ENCODE measurements around the gene UBE2V1.
"Not testable (repeated sequence)": the region's sequence is repeated elsewhere in the genome, so short reads cannot be mapped to it uniquely, and the experiment has no call there.

The UBE2V1 gene

DNA sequence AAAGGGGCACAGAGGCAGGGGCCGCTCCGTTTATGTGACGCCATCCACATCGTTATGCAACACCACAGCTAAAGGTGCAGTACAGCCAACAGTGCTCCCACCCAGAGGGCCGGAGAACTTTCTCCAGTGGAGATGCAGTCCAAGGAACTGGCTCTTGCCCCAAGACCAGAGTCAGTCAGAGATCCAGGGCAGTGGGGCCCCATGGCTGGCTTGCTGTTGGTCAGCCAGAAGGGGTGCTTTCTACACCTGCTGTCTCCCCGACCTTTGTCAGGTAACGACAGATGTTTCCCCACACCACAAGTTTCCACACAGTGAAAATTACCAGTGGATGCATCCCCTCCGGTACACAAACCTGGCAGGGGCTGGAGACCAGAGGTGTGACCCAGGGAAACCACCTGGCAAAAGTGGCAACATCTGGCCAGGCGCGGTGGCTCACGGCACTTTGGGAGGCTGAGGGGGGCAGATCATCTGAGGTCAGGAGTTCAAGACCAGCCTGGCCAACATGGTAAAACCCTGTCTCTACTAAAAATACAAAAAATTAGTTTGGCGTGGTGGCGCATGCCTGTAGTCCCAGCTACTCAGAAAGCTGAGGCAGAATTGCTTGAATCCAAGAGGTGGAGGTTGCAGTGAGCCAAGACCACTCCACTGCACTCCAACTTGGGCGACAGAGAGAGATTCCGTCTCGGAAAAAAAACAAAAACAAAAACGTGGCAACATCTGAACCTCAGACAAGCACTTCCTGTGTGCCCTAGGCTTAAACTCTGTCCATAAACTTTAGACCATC lies 34.9 kb downstream of the UBE2V1 start:
- Mint-ChIP-seq H3K4me3 (no peak overlapping the region), H3K9me3 (no peaks in the 10 kb centered on the region), H3K4me1 (ENCODE audit: low read depth) (no peaks in the 10 kb centered on the region), H3K36me3 (ENCODE audit: low read depth) (peaks cover 10% of the 10 kb centered on the region), H3K27ac (no peak overlapping the region), H3K27me3 (no peaks in the 10 kb centered on the region)

DNA sequence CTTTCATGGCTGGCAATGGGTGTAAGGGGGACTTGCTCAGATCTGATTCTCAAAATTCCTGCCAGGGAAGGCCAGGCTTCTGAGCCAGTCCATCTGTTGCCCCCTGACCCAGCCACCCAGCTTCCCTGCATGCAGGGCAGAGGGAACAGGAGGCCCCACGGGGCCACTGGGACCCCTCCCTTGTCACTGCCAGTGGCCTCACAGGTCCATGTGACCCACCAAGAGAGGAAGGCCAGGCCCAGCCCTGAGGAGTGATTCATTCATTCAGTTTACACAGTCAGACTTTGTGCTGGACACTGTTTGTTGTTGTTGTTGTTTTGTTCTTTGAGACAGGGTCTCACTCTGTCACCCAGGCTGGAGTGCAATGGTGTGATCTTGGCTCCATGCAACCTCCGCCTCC lies 39.5 kb downstream of the UBE2V1 start:
- H3K36me3 Mint-ChIP-seq (ENCODE audit: low read depth), result no peaks in the 10 kb centered on the region
- no peak overlapping the region for H3K4me3 Mint-ChIP-seq
- H3K27me3 Mint-ChIP-seq, result peaks cover 5% of the 10 kb centered on the region
- H3K27ac Mint-ChIP-seq, result no peak overlapping the region
- peaks cover 6% of the 10 kb centered on the region for H3K4me1 Mint-ChIP-seq (ENCODE audit: low read depth)
- H3K9me3 Mint-ChIP-seq, result no peaks in the 10 kb centered on the region

DNA sequence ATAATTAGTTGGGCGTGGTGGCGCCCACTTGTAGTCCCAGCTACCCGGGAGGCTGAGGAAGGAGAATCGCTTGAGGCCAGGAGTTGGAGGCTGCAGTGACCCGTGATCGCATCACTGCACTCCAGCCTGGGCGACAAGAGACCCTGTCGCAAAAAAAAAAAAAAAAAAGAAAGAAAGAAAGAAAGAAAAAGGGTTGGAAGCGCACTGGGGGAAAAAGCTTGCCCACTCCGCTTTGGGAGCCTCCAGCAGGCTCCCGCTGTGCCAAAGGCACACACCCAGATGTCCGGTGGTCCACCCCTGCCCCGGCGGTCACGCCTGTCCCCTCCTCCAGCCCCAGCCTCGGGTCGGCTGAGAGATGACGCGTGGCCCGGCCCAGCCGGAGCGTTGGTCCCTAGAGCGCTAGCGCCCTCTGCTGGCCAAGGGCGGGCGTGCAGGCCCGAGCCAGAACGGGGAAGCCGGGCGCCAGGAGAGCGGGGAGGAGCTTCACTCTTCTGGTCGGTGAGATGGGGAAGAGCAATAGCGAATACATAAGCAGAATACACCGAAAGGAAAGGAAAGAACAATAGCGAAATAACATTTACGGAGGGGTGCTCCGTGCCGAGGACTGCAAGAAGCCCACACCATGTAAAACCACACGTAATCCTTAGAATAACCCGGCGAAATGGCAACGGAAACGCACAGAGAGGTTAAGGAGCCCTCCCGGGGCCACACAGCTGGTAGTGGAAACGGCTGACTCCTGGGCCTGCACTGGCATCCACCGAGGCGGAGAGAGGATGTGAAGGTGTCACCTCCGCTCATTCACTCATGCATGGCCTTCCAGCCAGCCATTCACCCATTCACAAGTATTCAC lies 41.7 kb downstream of the UBE2V1 start:
- H3K27ac Mint-ChIP-seq, result no peak overlapping the region

DNA sequence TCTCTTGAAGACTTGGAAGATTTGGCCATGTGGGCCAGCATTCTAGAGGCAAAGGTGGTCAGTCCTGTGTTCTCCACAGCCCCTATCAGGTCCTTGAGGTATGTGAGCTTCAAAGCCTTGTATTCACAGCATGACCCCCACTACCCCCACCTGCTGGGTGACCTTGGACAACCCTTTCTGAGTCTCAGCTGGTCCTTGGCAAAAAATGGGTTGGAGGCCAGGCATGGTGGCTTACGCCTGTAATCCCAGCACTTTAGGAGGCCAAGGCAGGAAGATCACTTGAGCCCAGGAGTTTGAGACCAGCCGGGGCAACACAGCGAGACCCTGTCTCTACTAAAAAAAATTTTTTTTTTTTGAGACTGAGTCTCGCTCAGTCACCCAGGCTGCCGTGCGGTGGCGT lies 42.6 kb downstream of the UBE2V1 start:
- peaks cover 5% of the 10 kb centered on the region for H3K27me3 Mint-ChIP-seq
- H3K4me1 Mint-ChIP-seq (ENCODE audit: low read depth), result peaks cover 6% of the 10 kb centered on the region
- H3K36me3 Mint-ChIP-seq (ENCODE audit: low read depth), result no peaks in the 10 kb centered on the region
- no peak overlapping the region for H3K4me3 Mint-ChIP-seq
- H3K9me3 Mint-ChIP-seq, result no peaks in the 10 kb centered on the region
- H3K27ac Mint-ChIP-seq, result no peak overlapping the region

More for the DNA sequence above, 41.7 kb downstream of the UBE2V1 start:
- Mint-ChIP-seq H3K27me3 (peaks cover 5% of the 10 kb centered on the region), H3K4me1 (ENCODE audit: low read depth) (peaks cover 6% of the 10 kb centered on the region), H3K9me3 (no peaks in the 10 kb centered on the region), H3K4me3 (peak overlapping the region; percentile 65), H3K36me3 (ENCODE audit: low read depth) (no peaks in the 10 kb centered on the region)

DNA sequence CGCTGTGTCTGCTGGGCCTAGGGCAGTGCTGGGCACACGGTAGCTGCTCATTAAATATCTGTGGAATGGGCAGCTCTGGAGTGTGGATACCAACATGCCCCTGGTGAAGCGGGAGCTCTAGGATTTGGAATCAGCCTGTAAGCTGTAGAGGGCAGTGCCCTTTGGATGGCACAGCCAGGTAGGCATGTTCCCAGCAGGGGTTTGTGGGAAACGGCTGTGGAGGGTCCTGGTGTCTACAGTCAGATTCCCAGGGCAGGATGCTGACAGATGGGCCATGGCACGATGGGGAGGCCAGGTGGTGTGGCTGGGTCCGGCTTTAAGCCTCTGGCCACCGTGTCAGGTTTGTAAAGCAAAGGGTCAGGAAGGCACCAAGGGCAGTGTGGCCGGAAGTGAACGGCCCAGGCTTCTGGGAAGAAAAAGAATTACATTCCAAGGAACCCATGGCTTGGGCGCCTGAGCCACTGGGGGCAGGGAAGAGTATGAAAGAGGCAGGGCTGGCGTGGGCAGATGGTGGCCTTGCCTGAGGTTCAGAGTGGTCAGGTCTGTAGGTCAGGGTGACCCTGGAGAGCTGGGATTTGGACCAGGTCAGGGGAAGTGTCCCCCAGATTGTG lies 44.8 kb downstream of the UBE2V1 start:
- Mint-ChIP-seq H3K27me3 (peaks cover 5% of the 10 kb centered on the region), H3K36me3 (ENCODE audit: low read depth) (no peaks in the 10 kb centered on the region), H3K4me3 (no peak overlapping the region), H3K9me3 (no peaks in the 10 kb centered on the region), H3K4me1 (ENCODE audit: low read depth) (peaks cover 6% of the 10 kb centered on the region), H3K27ac (no peak overlapping the region)

DNA sequence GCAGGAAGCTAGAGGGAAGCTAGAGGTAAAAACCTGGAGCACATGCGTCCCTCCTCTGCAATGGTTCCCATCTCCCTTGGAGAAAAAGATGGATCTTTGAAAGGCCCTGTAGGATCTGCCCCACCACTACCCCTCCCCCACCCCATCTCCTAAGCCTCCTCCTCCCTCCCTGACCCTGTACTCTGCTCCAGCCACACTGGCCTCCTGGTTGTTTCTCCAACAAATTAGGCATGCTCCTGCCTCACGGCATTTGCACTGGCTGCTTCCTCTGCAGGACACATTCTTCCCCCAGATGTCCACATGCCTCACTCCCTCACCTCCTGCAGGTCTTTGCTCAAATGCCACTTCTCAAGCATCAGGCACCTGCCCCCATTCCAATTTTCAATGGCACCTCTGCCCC lies 45.5 kb downstream of the UBE2V1 start:
- peaks cover 6% of the 10 kb centered on the region for H3K4me1 Mint-ChIP-seq (ENCODE audit: low read depth)
- H3K27ac Mint-ChIP-seq, result no peak overlapping the region
- H3K9me3 Mint-ChIP-seq, result no peaks in the 10 kb centered on the region
- H3K27me3 Mint-ChIP-seq, result peaks cover 5% of the 10 kb centered on the region
- no peaks in the 10 kb centered on the region for H3K36me3 Mint-ChIP-seq (ENCODE audit: low read depth)
- H3K4me3 Mint-ChIP-seq, result no peak overlapping the region

DNA sequence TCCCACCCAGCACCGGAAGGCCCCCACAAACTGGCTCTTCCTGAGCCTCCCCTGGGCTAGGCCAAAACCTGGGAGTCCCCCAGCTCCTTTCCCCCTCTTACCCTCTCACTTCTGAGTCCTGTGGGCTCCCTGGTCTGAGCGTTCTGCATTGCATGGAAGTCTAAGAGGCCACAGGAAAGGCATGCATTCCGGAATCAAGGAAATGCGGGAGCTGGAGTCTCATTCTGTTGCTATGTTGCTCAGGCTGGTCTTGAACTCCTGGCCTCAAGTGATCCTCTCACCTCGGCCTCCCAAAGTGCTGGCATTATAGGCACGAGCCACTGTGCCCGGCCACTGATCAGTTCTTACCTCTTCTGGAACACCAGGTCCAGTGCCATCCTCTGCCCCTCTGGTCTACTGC lies 45.9 kb downstream of the UBE2V1 start:
- Mint-ChIP-seq H3K4me1 (ENCODE audit: low read depth) (peaks cover 6% of the 10 kb centered on the region), H3K4me3 (no peak overlapping the region), H3K36me3 (ENCODE audit: low read depth) (no peaks in the 10 kb centered on the region), H3K27me3 (peaks cover 5% of the 10 kb centered on the region), H3K27ac (no peak overlapping the region), H3K9me3 (no peaks in the 10 kb centered on the region)

DNA sequence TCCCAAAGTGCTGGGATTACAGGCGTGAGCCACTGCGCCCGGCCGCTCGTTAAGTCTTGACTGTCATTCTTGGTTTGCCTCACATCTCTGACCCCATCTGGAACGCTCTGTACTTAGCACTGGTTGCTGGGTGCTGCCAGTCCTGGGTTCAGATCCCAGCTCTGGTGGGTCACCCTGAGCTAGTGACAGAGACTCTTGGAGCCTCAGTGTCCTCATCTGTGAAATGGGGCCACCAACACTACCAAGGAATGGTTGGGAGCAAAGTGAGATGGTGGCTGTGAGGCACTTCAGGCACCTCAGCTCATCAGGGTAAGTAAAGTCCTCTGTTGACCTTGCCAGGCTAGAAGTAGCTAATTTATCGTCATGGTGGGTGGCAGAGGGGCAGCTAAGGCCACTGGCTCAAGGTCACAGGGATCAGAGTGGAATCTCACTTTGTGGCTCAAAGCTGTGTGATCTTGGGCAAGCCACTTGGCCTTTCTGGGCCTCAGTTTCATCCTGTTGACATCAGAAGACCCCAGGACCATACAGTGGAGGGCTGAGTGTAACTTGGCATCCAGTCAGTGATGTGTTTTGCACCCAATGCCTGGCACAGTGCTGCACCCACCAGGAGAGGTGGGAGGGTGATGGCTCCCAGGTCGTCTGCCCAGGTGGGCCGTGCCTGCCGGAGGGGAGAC lies 46.7 kb downstream of the UBE2V1 start:
- no peaks in the 10 kb centered on the region for H3K36me3 Mint-ChIP-seq (ENCODE audit: low read depth)
- peaks cover 1% of the 10 kb centered on the region for H3K4me1 Mint-ChIP-seq (ENCODE audit: low read depth)
- H3K4me3 Mint-ChIP-seq, result no peak overlapping the region
- H3K27me3 Mint-ChIP-seq, result peaks cover 5% of the 10 kb centered on the region
- no peaks in the 10 kb centered on the region for H3K9me3 Mint-ChIP-seq
- H3K27ac Mint-ChIP-seq, result no peak overlapping the region

DNA sequence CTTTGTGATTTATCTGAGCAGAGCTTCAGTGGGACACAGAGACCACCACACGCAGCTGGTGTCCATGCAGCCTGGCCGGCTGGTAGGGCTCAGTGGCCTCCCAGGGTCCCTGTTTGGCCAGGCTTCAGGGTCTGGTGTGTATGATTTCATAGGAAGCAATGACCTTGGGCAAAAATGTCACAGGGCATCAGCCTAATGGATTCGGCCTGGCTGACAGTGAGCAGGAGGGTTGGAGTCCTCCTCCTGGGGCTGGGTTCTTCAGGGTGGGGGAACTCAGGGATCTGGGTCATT lies 47.7 kb downstream of the UBE2V1 start:
- no peak overlapping the region for H3K4me3 Mint-ChIP-seq
- no peaks in the 10 kb centered on the region for H3K4me1 Mint-ChIP-seq (ENCODE audit: low read depth)

DNA sequence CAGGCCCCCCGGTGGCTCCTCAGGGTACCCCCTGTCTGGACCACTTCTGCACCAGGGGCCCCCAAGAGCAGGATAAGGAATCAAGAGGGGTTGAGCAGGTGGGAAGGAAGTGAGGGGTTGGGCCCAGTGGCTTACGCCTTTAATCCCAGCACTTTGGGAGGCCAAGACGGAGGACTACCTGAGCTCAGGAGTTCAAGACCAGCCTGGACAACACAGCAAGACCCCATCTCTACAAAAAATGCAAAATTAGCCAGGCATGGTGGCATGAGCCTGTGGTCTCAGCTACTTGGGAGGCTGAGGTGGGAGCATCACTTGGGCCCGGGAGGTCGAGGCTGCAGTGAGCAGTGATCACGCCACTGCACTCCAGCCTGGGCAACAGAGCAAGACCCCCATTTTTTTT lies 49.2 kb downstream of the UBE2V1 start:
- H3K4me3 Mint-ChIP-seq; H3K9me3 Mint-ChIP-seq; H3K36me3 Mint-ChIP-seq (ENCODE audit: low read depth); H3K27ac Mint-ChIP-seq; H3K4me1 Mint-ChIP-seq (ENCODE audit: low read depth); H3K27me3 Mint-ChIP-seq: not testable (repeated sequence)

More for the DNA sequence above, 47.7 kb downstream of the UBE2V1 start:
- no peak overlapping the region for H3K27ac Mint-ChIP-seq
- no peaks in the 10 kb centered on the region for H3K9me3 Mint-ChIP-seq
- H3K27me3 Mint-ChIP-seq, result peaks cover 5% of the 10 kb centered on the region
- H3K36me3 Mint-ChIP-seq (ENCODE audit: low read depth), result no peaks in the 10 kb centered on the region

DNA sequence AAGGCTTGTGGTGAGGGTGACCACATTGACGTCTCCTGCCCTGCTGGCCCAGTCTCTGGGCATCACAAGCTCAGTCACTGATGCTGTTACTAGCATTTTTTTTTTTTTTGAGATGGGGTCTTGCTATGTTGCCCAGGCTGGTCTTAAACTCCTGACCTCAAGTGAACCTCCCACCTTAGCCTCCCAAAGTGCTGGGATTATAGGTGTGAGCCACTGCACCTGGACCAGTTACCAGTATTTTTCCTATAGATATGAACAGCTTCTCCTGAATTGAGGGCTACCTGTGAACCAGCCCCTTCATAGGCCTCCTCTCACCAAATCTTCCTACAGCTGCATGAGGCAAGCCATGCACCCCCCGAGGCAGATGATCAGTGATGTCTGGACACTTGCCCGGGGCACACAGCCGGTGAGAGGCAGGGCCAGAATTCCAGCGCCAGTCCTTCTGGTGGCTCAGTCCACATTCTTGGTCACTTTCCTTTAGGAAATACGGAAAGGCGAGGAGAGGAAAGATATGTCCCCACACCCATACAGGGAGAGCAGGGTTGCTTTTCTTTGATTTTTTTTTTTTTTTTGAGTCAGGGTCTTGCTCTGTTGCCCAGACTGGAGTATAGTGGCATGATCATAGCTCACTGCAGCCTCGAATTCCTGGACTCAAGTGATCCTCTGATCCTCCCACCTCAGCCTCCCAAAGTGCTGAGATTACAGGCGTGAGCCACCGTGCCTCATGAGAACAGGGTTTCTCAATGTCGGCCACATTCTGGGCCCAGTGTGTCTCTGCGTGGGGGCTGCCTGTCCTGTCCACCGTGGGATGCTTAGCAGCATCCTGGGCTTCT lies 50.7 kb downstream of the UBE2V1 start:
- no peaks in the 10 kb centered on the region for H3K9me3 Mint-ChIP-seq
- no peak overlapping the region for H3K27ac Mint-ChIP-seq
- no peak overlapping the region for H3K4me3 Mint-ChIP-seq
- H3K4me1 Mint-ChIP-seq (ENCODE audit: low read depth), result no peaks in the 10 kb centered on the region
- H3K27me3 Mint-ChIP-seq, result no peaks in the 10 kb centered on the region
- H3K36me3 Mint-ChIP-seq (ENCODE audit: low read depth), result no peaks in the 10 kb centered on the region

DNA sequence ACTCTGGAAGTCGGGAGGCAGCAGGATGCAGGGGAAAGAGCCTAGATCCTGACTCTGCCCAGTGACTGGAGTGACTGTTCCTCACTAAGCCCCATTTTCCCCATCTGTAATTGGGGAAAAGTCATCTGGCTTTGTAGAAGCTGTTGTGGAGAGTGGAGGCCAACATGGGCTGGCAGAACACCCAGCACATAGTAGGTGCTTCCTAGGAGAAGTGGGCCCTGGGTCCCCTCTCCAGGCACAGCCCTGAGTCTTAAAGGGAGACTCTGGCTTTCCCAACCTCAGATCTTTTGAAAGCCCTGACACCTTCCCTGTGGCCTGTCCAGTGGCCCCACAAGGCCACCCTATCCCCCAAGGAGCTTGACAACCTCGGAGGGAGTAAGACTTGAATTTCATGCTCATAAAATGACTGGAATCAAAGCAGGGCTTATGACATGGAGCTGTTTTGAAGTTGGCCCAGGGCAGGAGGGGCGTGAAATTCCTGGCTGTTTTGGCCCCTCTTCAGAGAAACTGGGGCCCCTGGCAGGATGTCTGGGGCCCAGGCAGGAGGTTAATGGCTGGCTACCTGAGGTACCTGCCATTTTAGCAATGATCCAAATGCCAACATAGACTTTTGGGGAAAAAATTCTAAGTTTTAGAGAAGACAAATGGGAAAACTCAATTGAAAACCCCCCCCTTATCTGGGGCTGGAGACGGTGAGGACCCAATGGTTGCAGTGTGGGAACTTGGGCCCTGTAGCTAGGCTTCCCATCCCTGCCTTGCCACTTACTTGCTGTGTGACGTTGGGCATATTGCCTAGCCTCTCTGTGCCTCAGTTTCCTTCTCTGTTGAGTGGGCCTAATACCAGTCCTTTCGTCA lies 51.6 kb downstream of the UBE2V1 start:
- Mint-ChIP-seq H3K4me1 (ENCODE audit: low read depth) (no peaks in the 10 kb centered on the region), H3K9me3 (no peaks in the 10 kb centered on the region), H3K27ac (no peak overlapping the region), H3K27me3 (no peaks in the 10 kb centered on the region), H3K36me3 (ENCODE audit: low read depth) (no peaks in the 10 kb centered on the region), H3K4me3 (no peak overlapping the region)

DNA sequence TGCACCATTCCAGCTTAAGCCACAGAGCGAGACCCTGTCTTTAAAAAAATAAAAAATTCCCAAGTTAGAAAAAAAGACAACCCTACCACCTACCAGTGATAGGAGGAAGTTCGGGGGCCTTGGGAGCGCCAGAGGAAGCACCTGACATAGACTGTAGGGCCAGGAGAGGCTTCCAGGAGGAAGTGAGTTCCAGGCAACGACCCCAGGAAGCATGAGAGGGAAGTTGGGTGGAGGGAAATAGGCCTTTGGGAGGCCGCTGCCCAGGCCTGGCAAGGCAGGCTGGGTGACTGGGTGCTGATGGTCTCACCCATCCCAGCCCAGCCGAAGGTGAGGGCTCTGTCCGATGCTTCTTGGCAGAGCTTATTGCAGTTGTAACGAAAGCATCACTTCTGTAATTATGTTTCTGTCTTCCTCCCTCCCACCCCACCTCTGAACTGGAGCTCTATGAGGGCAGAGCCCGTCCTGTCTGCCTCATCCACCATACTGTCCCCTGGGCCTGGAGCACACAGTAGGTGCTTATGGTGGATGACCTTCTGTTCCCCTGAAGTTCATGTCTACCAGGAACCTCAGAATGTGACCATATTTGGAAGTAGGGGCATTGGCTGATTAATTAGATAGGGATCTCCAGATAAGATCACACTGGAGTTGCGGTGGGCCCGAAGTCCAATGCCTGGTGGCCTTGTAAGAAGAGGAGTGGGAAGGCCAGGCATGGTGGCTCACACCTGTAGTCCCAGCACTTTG lies 54.1 kb downstream of the UBE2V1 start:
- Mint-ChIP-seq H3K27ac (no peak overlapping the region), H3K4me1 (ENCODE audit: low read depth) (no peaks in the 10 kb centered on the region), H3K36me3 (ENCODE audit: low read depth) (no peaks in the 10 kb centered on the region), H3K27me3 (no peaks in the 10 kb centered on the region), H3K4me3 (no peak overlapping the region), H3K9me3 (no peaks in the 10 kb centered on the region)

Measured in stimulated activated naive CD8-positive, alpha-beta T cell treated with anti-CD3 and anti-CD28 coated beads, Interleukin-15, Interleukin-2, amounts not matched to agents 100 ng/mL and 50 ng/mL, for 24 hours (primary cell).